Activated naive CD4-positive, alpha-beta T cell treated with anti-CD3 and anti-CD28 coated beads, Interleukin-2, amount 50 U/mL, for 72 hours (primary cell): ENCODE measurements around the gene SLC7A7. TPM values are rescaled to one million over a fixed set of nuclear protein-coding genes. Genes with fewer than 3 reads are reported as not detected.

Experiments used
- total RNA-seq, 2 donors: library from RNA; stranded (reverse); gene quantifications; one replicate each; pipeline ENCODE4 v1.2.3, GENCODE V29; 2022

The SLC7A7 gene
- total RNA-seq, 2 donors from 2014 or later = 0.46 to 0.78 TPM

Other genes starting within 250 kb of the SLC7A7 start
- gene DAD1, start 226.2 kb downstream of the SLC7A7 start, total RNA-seq = 100 to 1,000 TPM; 218 to 240 TPM
- gene ABHD4, start 217.1 kb downstream of the SLC7A7 start, total RNA-seq = 10 to 100 TPM; 13.8 to 26.5 TPM
- gene OR6J1, start 171.1 kb downstream of the SLC7A7 start, total RNA-seq = not detected
- gene OXA1L, start 48.7 kb downstream of the SLC7A7 start, total RNA-seq = 100 to 1,000 TPM; 176 to 178 TPM
- 100 to 1,000 TPM; 112 to 146 TPM for gene MRPL52, start 14.5 kb upstream of the SLC7A7 start, total RNA-seq
- 1 to 10 TPM in 1 of 2 donors, under 1 TPM in 1; 0.68 to 2.2 TPM for gene MMP14, start 21.1 kb upstream of the SLC7A7 start, total RNA-seq
- gene LRP10, start 56.3 kb upstream of the SLC7A7 start, total RNA-seq = 10 to 100 TPM; 48.9 to 67.6 TPM
- 1 to 10 TPM in 1 of 2 donors, under 1 TPM in 1; 0.93 to 1.1 TPM for gene REM2, start 67.8 kb upstream of the SLC7A7 start, total RNA-seq
- 10 to 100 TPM; 63.5 to 97.7 TPM for gene RBM23, start 103.7 kb upstream of the SLC7A7 start, total RNA-seq
- gene PRMT5, start 113.9 kb upstream of the SLC7A7 start, total RNA-seq = 100 to 1,000 TPM in 1 of 2 donors, 10 to 100 TPM in 1; 47.1 to 120 TPM
- gene HAUS4, start 141.7 kb upstream of the SLC7A7 start, total RNA-seq = 10 to 100 TPM; 82.2 to 93.3 TPM
- 1 to 10 TPM; 1.5 to 3.8 TPM for gene AJUBA, start 167.1 kb upstream of the SLC7A7 start, total RNA-seq
- 10 to 100 TPM; 10.9 to 12.6 TPM for gene C14orf93, start 194.7 kb upstream of the SLC7A7 start, total RNA-seq
- gene PSMB5, start 219.5 kb upstream of the SLC7A7 start, total RNA-seq = 100 to 1,000 TPM; 137 to 180 TPM
- gene PSMB11, start 226.8 kb upstream of the SLC7A7 start, total RNA-seq = not detected
- gene CDH24, start 242.1 kb upstream of the SLC7A7 start, total RNA-seq = 1 to 10 TPM; 1.1 to 1.4 TPM